Measurements from ENCODE around the gene KCNQ2.
"Not testable (repeated sequence)": the region's sequence is repeated elsewhere in the genome, so short reads cannot be mapped to it uniquely, and the experiment has no call there.

KCNQ2 gene

GRCh38 chr20:63487781-63488241 is 15.4 kb upstream of the KCNQ2 start:
- DNase-seq, result no peak

- DNase-seq, result no peak
These were observed 14.8 kb upstream of the KCNQ2 start for GRCh38 chr20:63487116-63487764.

DNA sequence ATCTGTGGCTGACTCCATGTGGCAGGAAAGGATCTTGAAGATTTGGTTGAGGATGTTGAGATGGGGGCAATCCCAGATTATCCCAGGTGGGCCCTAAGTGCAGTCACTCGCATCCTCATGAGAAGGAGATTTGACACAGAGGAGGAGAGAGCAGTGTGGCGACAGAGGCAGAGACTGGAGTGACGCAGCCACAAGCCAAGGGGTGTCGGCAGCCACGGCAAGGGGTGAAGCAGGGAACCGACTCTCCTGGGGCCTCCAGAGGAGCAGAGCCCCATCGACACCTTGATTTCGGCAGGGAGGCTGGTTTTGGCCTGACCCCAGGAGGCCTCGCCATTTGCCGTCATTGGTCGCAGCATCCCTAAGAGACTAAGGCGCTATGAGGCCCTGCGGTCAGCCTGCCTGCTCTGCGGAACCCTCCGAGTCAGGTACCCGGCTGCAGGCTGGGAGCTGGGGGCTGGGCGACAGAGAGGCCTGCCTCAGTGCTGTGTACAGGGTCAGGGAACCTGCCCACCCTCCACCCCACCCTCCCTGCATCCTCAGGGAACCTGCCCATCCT is 13.9 kb upstream of the KCNQ2 start:
- DNase-seq, result no peak

DNA sequence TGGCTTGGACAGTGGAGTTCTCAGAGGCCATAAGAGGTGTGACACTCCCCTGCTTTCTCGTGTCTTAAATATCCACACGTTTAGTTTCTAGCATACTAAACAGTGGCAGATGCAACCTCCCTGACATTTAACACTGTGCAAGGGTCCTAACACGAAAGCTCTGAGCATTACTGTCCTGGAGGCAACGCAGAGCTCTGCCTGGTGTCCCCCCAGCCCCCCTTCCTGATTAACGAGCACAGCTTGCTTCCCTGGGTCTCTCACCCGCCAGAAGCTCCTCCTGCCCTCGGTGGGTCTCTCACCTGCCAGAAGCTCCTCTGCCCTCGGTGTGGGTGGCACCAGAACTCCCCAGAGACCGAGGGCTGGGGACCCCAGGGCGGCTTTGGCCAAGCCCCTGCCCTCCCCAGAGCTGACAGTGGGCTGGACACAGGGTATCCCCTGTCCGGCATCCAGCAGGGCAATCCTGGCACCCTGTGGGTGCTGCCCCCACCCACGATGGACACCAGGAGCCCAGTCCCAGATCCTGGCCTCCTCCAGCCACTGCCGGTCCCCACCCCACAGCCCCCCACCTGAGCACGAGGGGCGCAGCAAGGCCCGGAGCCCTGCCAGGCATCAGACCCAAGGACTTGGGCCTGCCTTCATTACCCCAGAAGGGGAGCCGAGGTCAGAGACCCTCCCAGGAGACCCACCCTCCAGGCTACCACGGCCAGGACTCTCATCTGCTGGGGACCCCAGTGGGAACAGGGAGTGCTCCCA is 12.4 kb upstream of the KCNQ2 start:
- DNase-seq, result no peak

DNA sequence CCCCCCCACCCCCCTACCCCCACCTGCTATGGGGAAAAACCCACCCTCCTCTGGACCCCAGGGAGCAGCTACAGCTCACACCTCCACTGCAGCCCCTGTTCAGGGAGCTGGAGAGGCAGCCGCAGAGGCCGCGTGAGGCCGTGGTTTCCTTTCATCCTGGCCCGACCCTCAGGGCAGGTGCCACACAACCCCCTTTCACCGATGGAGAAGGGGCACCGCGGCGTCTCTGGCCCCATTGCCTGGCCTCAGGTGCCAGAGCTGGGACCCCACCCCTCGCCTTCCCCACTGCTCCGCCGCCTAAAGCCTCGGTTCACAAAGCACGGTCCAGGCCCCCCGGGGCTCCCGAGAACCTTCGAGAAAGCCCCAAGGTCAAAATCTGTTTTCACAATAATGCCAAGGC is 11.8 kb upstream of the KCNQ2 start:
- DNase-seq, result no peak

DNA sequence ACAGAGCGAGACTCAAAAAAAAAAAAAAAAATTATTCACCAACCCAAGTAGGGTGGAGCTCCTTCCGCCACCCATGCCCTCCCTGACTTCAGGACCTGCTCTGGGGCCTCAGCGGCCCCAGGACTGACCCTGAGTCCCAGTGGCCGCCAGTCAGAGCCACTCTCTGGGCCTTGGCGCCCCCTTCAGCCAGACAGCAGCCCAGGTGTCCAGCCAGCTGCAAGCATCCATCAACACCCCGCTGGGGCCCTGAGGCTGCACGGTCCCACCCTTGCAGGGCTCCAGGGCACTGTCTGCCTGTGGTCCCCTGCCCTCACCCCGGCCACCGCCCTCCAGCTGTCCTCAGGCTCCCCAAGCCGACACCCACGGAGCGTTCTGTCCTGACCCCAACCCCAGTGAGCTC is 11.4 kb upstream of the KCNQ2 start:
- no peak for DNase-seq

DNA sequence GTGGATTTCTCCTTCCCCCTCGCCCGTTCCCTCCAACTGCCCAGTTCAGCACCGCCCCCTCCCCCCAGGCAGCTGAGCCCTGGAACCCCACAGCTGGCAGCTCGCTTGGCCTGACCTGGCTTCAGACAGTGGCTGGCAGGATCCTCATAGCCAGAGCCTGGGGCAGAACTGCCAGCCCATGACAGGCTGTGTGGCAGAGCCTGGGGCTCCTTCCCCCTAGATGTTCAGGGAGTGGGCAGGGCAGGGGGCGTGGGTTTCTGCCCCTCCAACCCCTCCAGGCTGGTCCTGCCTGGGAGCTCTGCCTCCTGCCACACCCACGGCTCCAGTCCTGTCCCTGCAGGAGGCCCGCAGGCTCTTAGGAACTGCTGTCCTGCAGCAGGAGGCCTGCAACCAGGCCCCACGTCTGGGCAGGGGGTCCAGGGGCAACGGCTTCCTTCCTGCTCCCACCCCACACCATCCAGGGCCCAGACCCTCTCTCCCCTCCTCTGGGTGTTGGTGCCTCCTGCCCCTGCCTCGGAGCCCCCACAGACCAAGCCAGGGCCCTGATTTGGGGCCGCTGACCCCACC is 9.6 kb upstream of the KCNQ2 start:
- no peak for DNase-seq

- DNase-seq, result no peak
These were observed 9.0 kb upstream of the KCNQ2 start for GRCh38 chr20:63481503-63481902.

DNA sequence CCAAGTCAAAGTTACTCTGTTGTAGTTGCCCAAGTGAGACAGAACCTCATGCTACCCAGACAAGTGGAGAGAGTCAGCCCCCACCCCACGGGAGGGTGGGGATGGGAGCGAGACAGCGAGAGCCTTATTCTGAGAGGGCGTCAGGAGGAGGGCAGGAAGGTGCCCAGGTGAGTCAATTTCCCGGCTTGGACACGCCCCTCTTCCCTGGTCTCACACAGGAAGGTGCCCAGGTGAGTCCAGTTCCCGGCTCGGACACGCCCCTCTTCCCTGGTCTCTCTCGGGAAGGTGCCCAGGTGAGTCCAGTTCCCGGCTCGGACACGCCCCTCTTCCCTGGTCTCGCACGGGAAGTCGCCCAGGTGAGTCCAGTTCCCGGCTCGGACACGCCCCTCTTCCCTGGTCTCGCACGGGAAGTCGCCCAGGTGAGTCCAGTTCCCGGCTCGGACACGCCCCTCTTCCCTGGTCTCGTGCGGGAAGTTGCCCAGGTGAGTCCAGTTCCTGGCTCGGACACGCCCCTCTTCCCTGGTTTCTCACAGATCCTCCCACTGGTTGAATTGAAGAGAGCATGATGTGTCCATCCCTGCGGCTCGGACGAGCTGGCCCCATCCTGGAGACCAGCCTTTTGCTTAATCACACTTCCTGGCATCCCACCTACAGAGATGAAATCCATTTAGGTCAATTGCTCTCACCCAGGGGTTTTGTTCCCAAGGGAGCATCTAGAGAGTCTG is 7.4 kb upstream of the KCNQ2 start:
- not testable (repeated sequence) for DNase-seq

GRCh38 chr20:63478346-63479302 is 6.2 kb upstream of the KCNQ2 start:
- no peak for DNase-seq

GRCh38 chr20:63477944-63478343 is 5.5 kb upstream of the KCNQ2 start:
- no peak for DNase-seq

DNA sequence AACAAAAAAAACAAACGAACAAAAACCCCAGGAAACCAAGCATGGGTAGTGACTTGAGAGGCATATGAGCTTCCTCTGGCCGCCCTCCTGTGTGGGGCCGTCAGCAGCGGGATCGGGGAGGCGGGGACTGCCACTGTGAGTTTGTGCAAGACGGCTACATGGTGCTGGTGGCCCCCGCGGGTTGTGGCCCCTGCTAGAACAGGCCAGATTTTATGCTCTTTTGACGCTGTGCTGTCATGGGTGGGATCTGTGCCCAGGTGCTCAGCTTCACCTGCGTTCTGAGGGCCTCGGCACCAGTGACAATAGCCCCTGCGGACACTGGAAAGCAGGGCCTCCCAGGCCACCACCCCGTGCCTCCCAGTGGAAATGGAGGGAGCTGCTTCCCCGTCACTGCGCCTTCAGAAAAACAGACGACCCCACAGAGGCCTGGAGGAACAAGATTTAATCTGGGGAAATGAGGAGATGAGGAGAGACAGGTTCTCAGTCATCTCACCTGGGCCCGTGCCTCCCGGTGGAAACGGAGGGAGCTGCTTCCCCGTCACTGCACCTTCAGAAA is 4.7 kb upstream of the KCNQ2 start:
- DNase-seq, result no peak

DNA sequence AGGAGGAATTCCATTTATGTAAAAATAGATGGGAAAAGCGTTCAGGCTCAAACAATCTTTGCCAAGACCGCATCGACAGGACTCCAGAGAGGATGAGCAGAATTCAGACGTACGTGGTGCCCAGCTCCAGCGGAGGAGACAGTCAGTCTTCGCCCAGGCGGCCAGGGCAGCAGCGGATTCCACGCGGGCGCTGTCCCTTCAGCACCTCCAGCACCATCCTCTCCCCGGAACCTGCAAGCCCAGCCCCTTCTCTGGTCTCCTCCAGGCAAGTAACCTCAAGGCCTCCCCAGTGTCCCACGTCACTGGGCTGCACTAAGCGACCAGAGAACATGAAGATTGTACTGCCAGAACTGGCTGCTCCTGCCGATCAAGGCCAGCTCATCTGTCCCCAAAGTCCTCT is 2.8 kb upstream of the KCNQ2 start:
- no peak for DNase-seq

DNA sequence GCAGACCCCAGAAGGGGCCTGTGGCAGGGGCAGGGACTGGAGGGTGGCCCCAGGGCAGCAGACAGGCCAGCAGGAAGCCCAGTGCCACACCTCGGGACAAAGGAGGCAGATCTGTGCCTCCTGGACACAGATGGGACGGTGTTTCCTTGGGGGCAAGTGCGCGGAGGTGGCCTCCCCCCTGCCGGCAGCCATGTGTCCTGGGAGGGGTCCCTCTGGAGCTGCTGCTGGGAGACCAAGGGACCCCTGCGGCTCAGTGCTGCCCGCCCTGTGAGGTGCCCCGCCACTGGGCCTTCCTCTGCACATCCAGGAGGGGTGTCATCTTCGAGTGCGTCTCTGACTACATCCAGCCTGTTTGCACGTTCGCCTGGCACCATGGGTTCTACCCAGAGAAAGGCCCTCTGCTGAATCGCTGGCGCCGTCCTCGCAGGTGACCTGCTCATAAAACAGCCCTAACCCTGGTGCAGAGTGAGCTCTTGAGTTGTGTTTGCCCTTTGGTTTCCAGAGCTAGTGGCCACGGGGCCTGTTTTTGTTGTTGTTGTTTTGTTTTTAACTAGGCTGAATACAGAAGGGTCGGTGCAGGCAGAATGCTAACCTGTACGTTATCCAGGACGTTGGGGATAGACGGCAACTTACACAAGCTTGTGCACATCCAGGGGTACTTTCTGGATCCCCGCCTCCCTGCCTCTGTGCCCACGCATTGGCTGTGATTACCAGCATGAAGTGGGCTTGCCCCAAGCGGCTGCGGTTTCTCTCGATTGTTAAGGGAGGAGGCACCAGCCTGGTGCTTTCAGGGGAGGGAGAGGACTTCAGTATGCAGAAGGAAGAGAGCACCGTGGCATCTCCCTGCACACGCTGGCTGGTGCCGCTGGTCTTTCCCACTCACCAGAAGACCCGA is 1.3 kb upstream of the KCNQ2 start:
- DNase-seq, result no peak

DNA sequence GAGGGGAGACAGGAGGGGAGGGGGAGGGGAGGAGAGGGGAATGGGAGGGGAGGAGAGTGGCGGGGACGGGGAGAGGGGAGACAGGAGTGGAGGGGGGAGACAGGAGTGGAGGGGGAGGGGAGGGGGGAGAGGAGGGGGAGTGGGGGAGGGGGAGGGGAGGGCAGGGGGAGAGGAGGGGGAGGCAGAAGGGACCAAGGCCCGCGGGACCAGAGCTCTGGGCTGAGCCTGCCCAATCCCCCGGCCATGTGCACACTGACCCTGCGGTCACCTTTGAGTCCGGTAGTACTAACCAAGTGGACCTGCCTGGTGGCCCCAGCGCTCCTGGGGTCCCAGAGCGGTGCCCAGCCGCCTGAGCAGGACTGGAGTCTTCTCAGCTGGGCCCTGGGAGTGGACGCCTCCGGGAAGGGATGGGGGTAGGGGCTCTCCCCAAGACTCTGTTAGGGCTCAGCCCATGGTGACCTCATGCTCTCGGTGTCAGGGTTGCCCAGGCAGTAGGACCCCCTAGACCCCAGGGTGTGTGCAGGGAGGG is 471 bp upstream of the KCNQ2 start:
- no peak for DNase-seq

DNA sequence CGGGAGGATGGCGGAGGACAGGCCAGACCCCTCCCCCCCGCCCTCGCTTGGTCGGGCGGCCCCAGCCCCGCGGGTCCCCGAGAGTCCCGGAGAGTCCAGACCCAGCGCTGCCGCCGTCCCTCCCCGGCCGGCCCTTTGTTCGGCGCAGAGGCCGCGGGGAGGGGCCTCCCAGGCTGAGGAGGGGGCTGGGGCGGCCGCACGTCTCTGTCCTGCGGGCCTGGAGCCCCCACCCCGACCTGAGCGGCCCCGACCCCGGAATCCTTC is 806 bp downstream of the KCNQ2 start:
- DNase-seq, result no peak

DNA sequence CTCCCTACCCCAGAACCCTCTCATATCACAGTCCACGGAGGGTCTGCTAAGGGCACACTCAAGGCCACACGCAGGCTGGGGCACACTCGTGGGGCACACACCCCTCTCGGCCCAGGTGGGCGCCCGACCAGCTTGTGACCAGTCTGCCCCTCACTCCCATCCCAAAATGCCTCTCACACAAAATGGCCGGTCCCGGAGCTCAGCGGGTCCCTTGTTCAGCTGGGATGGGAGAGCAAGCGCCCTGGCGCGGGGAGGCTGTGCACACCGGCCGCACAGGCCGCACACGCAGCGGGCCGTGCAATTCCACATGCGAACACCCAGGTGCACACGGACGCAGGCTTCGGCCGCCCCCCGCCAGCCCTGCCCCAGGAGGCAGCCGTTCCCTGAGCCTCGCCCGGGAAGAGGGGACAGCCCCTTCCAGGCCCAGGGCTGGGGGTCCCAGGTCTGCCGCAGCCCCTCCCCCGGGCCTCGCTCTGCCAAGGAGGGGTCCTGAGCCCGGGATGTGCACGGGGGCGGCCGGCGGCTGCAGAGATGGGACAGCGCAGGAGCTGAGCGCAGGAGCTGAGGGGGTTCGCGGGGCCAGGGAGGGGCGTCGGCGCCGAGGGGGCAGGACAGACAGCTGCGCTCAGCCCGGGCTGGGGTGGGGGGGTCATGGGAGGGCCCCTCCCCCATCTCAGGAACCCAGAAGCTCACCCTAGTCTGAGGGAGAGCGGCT is 1.3 kb downstream of the KCNQ2 start:
- DNase-seq, result no peak

DNA sequence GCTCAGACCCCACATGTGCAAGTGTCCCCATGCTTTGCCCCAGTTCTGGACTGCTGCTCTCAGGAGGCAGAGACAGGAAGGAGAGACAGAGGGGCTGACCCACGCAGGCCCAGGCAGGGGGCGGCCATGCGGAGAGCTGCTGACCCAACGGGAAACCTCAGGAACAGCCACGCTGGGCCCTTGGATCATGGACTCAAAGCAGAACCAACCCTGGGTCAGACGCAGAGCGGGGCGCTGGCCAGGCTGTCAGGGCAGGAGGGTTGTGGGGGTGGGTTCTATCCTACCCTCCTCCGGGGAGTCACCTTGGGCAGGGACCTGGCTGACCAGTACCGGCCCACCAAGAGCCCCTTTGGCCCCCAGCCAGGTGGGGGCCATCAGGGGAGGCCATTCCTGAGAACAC is 2.0 kb downstream of the KCNQ2 start:
- DNase-seq, result no peak

DNA sequence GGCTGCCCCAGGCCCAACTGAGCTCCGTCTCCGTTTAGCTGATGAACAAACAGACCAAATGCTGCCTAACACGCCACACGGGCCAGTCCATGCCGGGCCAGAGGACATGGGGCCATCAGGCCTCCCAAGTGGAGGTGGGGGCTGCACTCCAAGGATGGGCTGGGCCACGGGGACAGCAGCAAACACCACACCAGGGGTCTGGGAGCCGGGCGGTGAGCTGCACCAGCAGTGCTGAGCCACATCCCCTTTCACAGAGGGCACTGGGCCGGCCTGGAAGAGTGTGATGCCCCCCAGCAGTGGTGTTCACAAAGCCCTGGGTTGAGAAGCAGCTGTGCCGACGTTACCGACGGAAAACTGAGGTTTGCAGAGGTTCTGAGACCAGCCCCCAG is 2.7 kb downstream of the KCNQ2 start:
- DNase-seq, result no peak

Data from NCI-H345 (cell line).